NCI-H187 treated with DMSO at 0.1 percent for 48 hours (cell line): ENCODE results near the gene GPRIN1.
"Not testable (repeated sequence)": the region's sequence is repeated elsewhere in the genome, so short reads cannot be mapped to it uniquely, and the experiment has no call there.

Source experiments
- DNase-seq: peaks from one replicate; lab custom pipeline; 2025; lab: John Stamatoyannopoulos, UW

GPRIN1 gene

DNA sequence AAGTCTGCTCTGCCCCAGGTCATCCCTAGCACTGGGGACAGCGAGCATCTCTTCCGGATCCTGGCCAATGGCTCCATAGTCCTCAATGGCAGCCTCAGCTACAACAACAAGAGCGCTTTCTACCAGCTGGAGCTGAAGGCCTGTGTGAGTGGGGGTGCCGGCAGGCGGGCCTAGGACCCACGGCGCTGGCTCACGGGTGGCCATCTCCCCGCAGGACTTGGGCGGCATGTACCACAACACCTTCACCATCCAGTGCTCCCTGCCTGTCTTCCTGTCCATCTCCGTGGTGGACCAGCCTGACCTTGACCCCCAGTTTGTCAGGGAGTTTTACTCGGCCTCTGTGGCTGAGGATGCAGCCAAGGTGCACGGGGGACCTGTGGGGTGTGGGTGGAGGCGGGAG, 34.9 kb downstream of the GPRIN1 start:
- no peak for DNase-seq

DNA sequence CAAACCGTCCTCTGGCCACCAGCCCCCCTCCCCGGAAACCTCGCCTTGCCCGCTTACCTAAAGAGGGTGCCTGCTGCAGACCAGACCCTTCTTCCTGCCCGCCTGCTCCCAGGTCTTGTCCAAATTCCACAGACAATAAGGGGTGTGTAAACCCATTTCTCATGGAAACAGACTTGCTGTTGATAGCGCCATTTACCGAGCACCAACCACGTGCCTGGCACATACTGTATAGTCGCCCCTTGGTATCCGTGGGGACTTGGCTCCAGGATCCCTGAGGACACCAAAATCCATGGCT, 35.7 kb downstream of the GPRIN1 start:
- no peak for DNase-seq

DNA sequence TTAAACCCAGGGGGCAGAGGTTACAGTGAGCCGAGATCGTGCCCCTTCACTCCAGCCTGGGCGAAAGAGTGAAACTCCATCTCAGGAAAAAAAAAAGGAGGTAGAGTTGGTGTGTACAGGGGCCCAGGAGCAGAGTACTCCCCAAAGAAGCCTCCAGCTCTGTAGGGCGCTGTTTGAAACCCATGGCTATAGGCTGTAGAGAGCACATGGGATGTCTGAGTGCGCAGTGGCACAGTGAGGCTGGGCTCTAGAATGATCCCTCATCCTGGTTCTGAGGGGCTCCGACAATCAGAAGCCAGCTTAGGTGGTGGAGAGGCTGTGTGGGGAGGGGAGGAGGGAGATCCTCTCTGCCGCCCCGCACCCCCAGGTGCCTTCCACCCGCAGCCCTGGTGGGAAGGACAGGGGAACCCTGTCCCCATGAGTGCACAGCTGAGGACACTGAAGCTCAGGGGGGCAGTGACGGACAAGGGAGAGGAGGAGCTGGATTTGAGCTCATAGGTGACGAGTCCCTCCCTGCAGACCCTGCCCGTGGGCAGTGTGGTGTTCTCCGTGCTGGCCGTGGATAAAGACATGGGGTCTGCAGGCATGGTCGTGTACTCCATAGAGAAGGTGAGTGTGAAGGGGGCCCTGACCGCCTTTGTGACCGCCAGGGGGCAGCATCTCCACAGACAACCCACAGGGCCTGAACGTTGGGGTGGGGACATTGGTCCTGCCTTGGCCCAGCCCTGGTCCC, 36.2 kb downstream of the GPRIN1 start:
- no peak for DNase-seq

DNA sequence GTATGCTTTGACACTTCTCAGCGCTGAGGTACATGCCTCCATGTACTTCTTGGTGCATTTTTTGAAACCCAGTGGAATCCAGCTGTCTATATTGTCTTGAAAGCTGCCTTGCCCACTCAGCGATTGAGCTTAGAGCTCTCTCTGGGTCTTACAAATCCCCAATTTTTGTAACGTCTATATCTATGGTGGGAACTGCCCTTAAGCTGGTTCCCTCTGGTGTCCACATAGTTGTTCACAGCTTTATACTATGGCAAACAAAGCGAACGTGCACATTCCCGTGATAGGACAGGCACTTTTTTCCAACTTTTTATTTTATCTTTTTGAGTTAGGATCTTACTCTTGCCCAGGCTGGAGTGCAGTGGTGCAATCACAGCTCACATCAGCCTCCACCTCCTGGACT, 39.9 kb downstream of the GPRIN1 start:
- DNase-seq: no peak

DNA sequence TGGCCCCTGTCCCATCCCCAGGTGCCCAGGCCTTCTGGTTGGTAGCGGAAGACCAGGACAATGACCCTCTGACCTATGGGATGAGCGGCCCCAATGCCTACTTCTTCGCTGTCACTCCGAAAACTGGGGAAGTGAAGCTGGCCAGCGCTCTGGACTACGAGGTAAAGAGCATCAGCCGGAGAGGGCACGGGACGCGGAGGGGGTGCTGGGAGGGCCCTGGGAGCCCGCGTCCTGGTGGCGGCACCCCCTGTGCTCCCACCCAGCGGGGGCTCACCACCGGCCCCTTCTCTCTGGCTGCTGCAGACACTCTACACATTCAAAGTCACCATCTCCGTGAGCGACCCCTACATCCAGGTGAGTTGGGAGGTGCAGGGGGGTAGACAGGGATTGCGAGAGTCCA, 41.3 kb downstream of the GPRIN1 start:
- DNase-seq: no peak

DNA sequence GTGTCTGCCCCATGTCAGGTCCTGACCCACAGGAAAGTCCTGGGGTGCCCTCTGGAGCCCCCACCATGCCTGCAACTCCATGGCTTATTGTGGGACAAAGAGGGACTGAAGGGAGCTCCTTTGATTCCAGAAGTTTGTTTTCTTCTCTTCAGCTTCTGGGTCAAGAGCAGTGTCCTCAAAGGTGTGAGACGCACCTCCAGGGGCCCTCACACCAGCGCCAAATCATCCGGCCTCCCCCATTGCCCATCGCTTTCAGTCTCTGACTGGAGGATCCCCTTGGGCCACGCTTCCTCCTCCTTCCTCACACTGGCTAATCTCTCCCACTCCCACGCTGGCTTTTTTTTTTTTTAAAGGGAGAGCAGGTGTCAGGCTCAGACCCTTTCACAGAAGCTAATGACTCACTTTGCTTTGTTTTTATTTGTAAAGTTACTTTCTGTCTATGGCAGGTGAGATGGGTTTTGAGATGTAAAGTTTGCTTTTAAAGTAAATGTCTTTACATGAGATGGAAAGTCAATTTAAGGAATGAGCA, 44.1 kb downstream of the GPRIN1 start:
- no peak for DNase-seq

DNA sequence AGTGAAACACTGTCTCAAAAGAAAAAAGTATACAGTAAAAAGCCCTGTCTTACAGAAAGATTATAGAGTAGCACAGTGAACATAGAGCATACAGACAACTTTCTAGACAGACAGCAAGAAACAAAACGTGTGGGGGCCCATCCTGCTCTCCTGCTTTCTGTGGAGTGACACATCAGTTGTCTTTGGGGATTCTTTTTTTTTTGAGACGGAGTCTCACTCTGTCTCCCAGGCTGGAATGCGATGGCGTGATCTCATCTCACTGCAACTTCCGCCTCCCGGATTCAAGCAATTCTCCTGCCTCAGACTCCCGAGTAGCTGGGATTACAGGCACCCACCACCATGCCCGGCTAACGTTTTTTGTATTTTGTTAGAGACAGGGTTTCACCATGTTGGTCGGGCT, 46.0 kb downstream of the GPRIN1 start:
- no peak for DNase-seq

DNA sequence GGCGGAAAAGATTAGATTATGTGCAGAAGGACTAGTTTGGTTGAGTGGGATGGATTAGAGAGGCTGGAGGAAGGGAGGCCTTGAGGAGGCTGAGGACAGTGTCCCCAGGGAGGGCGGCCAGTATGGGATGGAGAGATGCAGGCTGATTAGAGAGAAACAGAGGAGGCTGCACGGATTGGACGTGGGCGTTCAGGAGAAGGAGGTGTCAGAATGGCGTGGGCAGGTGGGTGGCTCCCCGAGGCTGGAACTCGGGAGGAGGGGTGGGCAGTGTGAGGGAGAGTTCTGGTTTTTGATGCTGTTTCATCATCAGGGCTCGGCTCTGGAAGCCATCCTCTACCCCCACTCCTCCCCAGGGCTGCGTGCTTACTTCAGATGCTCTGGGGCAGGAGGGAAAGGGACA, 47.8 kb downstream of the GPRIN1 start:
- no peak for DNase-seq

DNA sequence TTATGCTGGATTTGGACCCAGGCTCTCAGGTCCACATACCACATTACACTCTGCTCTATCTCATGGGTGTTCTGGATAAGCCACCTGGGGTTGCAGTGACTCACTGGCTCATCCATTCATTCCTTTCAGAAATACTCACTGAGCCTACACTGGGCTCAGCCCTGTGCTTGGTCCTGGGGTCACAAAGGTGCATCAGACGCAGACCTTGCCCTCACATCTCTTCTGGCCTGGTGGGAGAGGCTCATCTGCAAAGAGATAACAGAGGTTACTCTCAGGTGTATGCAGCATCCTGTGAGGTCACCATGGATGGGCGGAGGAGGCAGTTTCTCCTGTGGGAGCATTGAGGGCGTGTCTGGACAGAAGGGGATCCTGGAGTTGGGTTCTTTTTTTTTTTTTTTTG, 48.7 kb downstream of the GPRIN1 start:
- DNase-seq: no peak

DNA sequence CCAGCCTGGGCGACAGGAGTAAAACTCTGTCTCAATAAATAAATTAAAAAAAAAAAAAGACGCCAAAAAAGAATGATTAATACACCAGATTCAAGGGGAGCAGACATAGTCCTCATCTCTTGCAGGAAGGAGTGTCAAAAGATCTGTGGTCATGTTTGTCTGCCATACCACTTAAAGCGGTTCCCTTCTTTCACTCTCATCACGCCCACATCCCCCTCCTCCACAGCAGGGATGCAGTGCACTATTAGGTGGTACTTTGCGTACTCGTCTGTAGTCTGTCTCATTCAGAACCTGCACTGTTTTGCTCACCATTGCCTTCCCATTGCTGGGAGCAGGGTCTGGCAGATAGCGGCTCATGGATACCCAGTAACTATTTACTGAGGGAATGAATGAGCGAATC, 49.6 kb downstream of the GPRIN1 start:
- DNase-seq: no peak

DNA sequence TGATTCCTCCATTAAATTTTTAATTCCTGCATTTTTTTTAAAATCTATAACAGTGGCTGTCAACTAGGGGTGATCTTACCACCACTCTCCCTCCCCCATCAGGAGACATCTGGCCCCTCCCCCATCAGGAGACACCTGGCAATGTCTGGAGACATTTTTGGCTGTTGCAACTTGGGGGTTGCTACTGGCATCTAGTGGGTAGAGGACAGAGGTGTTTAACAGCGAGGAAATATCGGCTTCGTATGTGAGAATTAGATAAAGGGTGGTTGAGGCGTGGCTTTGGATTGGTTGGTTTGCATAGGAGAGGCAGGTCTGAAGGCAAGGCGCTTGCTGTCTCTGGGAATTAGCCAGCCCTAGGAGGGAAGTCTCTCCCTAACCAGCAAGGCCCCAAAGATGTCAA, 50.3 kb downstream of the GPRIN1 start:
- DNase-seq: no peak

DNA sequence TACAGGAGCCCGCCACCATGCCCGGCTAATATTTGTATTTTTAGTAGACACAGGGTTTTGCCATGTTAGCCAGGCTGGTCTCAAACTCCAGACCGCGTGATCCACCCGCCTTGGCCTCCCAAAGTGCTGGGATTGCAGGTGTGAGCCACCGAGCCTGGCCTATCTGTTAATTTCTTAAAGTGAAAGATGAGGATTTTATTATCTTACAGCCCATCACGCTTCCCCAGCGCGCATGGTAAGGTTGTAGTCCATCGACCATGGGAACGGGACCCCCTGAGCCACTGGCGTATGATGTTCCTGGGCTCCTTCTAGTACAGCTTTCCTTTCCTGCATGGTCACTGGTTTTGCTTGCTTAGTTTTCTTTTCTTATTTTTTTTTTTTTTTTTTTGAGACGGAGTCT, 52.1 kb downstream of the GPRIN1 start:
- DNase-seq: no peak

DNA sequence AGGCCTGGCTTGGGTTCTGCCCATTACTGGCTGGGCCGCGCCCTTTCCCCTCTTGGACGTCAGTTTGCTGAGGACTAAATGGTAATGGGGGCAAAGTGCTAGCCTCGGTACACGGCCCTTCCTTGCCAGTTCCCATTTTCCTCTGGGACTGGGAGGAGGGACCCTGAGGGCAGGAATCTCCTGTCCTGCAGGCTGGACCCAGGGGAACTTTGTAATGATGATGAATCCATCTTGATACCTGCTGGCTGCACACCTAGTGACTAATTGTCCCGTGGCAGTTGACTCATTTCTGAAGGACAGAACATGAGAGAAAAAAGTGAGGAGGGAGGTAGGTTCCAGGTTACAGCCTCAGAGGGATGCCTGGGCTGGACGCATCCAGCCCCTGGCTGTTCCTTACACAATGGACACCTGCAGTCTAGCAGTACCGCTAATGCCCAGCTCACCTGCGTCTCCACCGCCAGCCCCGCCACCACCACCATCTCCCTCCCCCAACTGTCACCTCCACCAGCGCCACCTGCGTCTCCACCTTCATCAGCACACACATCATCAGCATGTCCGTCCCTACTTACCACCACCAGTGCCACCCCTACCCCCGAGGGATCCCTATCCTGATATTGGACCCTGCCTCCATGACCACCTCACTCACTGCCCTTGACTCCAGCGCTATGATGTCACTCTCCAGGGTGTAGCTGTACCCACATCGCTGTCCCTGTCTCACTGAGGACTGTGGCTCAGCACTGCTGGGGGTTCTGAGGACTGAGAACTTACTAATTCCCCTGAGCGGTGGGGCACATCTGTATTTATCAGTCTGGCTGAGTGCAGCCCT, 56.5 kb downstream of the GPRIN1 start:
- DNase-seq: no peak

DNA sequence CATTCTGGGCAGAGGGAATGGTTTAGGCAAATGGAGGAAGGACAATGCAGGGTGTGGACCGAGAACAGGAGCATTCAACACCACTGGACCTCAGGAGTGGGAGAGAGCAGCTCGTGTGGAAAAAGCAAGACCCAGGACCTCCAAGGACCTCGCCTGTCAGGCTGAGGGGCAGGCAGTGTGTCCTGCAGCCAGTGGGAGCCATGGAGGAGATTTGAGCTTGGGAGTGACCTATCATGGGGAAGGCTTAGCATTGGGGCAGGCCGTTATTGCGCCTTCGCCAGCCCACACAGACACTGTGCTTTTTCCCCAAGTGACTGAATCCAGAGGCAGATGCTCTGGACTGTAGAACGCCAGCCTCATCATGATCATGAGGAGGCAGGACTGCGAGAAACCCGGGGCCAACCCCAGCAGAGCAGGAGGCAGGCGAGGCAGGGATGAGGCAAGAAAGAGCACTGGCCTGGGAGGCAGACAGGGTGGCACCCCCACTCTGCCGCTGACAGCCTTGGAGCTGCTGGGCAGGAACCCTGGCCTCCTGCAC, 57.6 kb downstream of the GPRIN1 start:
- DNase-seq: no peak

DNA sequence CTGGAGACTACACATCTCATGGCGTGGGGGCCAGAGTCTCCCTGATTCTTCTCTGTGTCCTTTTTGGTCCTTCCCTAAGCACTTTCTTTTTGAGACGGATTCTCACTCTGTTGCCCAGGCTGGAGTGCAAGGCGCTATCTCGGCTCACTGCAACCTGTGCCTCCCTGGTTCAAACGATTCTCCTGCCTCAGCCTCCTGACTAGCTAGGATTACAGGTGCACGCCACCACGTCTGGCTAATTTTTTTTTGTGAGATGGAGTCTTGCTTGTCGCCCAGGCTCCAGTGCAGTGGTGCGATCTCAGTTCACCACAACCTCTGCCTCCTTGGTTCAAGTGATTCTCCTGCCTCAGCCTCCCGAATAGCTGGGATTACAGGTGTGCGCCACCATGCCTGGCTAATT, 59.0 kb downstream of the GPRIN1 start:
- DNase-seq: not testable (repeated sequence)

DNA sequence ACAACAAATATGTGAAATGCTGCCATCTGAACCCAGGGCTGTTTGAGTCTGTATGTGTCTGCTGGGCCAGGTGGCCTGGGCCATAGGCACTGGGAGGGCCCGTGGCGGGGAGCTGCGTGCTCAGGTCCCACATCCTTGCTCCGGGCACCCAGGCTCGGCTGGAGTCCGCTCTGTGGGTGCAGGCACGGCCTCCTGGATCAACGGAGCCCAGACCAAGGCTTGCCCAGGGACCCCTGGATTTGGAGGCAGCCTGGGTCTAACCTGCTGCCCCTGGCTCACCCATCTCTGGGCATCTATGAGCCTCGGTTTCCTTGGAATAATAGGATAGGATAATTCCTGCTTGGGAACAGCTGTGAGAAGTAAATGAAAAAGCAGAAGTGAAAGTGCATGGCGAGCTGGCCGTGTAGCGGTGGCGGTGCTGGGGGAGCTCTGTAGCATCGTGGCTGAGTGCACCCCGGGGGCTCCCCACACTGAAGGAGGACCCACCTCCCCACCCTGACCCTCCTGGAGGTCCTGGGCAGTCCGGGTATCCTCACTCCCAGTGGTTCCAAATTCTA, 59.6 kb downstream of the GPRIN1 start:
- no peak for DNase-seq

DNA sequence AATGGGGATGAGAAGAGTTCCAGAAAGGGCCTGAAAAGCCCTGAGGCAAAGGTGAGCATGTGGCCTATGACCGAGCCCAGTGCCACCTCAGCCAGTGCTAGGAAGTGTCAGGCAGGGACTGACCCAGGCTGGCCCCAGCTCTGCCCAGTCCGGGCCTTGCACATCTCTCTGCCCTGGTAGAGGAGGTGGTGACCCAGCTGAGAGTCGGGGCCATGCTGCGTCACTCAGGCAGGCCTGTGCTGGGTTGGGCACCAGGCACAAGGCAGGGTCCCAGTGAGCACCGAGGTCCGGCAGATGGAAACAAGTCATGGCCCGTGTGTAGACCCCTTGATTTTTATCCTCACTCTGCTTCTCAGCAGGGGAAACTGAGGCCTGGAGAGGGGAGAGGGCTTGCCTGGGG, 60.1 kb downstream of the GPRIN1 start:
- no peak for DNase-seq

DNA sequence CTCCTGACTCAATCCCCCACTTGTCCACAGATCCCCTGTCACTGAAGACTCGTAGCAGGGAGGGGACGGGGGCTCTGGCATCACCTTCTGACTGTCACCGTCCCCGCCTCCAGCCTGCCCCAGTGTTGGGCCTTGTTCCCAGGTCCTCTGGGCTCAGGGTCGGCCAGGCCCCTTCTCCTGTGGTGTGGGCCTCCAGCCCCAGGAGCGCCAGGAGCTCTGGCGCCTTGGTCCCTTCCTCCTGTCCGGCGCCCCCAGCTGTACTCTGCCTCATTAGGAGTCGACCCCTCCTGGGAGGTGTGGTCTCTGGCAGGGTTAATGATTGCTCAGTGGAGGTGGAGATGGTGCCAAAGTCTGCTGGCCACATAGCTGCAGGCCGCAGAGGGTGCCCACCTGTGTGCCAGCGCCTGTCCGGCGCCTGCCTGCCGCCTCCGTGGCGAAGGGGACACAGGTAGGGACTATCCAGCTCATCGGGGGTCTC, 61.0 kb downstream of the GPRIN1 start, which contains the start of gene CDHR2:
CDHR2 (plus strand) TSS at position 376 of the 478 bp plus-strand sequence. CDS start 16,011 bp downstream, outside the sequence.
- no peak for DNase-seq

DNA sequence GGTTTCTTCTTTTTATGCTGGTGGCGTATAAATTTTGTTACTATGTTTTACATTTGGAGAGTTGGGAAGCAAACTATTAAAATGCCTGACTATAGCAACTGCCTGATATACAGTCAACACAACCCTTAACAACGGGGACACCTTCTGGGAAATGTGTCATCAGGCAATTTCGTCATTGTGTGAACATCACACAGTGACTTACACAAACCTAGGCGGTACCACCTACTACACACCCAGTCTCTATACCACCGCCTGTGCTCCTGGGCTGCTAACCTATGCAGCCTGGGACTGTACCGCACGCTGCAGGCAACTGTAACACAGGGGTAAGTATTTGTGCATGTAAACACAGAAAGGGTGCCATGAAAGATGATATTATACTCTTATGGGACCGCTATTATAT, 62.2 kb downstream of the GPRIN1 start:
- DNase-seq: no peak
